HepG2 (cell line): ENCODE data around the gene CLEC16A. TPM values are rescaled to one million over a fixed set of nuclear protein-coding genes. Genes with fewer than 3 reads are reported as not detected.

Source experiments
- RARA ChIP-seq: IDR thresholded peaks from 2 replicates; pipeline ENCODE4 v1.6.1; 2016; ENCODE audit warnings: missing genetic modification reagents, missing compliant biosample characterization
- SAP130 ChIP-seq: IDR thresholded peaks from 2 replicates; pipeline ENCODE4 v1.6.1; 2016; ENCODE audit warnings: low read depth
- ZNF230 ChIP-seq: sonication (generic); formaldehyde crosslinking; IDR thresholded peaks from 2 replicates; pipeline ENCODE4 v1.4.0; 2020; ENCODE audit warnings: mild to moderate bottlenecking, missing genetic modification reagents
- ZNF329 ChIP-seq: sonication (generic); formaldehyde crosslinking; IDR thresholded peaks from 2 replicates; pipeline ENCODE4 v1.9.0; 2021; ENCODE audit warnings: low read depth, mild to moderate bottlenecking, missing genetic modification reagents
- ZNF484 ChIP-seq: sonication (generic); formaldehyde crosslinking; IDR thresholded peaks from 2 replicates; pipeline ENCODE4 v1.5.1; 2020; ENCODE audit warnings: mild to moderate bottlenecking, low read depth, missing genetic modification reagents, borderline replicate concordance
- polyA plus RNA-seq, 8 experiments: library from polyadenylated mRNA; depleted of rRNA in 3 of 8; stranded (reverse) in 7 of 8; unstranded in 1 of 8; fragments of >200 nt; fragmentation: Illumina TruSeq in 4 of 8; extraction: Trizol in 4 of 8; gene quantifications; 2 replicates each; pipeline versions ENCODE4 v1.2.1 to v1.2.3, GENCODE V29; 2011 to 2016; ENCODE audit warnings: low read depth in 4 of 8, missing spikeins in 1 of 8, mixed read lengths in 1 of 8; ENCODE audit not compliant: insufficient read depth in 1 of 8
- total RNA-seq, 5 experiments: library from RNA; depleted of rRNA; stranded (reverse); fragments of >200 nt; fragmentation: Illumina TruSeq; extraction: Trizol; gene quantifications; 2 replicates each; pipeline ENCODE4 v1.2.3, GENCODE V29; 2016; ENCODE audit warnings: low read depth in 1 of 5
- TF ChIP-seq, protein P1 (sequence below): sonication (generic); formaldehyde crosslinking; IDR thresholded peaks from 2 replicates; pipeline ENCODE4 v1.4.0; 2020; ENCODE audit warnings: missing genetic modification reagents, low read depth, mild to moderate bottlenecking, borderline replicate concordance
- TF ChIP-seq, protein P2 (sequence below): sonication (generic); formaldehyde crosslinking; IDR thresholded peaks from 2 replicates; pipeline ENCODE4 v1.5.1; 2020; ENCODE audit warnings: missing genetic modification reagents, mild to moderate bottlenecking, borderline replicate concordance
- TF ChIP-seq, protein P3 (sequence below): sonication (generic); formaldehyde crosslinking; IDR thresholded peaks from 2 replicates; pipeline ENCODE4 v1.4.0; 2020; ENCODE audit warnings: missing genetic modification reagents

The CLEC16A gene
- total and polyA plus RNA-seq, 2 of the 13 experiments (the other 11 are each of a cell fraction or from before 2014, with no cell fraction given), result 8.5 to 10.3 TPM

DNA sequence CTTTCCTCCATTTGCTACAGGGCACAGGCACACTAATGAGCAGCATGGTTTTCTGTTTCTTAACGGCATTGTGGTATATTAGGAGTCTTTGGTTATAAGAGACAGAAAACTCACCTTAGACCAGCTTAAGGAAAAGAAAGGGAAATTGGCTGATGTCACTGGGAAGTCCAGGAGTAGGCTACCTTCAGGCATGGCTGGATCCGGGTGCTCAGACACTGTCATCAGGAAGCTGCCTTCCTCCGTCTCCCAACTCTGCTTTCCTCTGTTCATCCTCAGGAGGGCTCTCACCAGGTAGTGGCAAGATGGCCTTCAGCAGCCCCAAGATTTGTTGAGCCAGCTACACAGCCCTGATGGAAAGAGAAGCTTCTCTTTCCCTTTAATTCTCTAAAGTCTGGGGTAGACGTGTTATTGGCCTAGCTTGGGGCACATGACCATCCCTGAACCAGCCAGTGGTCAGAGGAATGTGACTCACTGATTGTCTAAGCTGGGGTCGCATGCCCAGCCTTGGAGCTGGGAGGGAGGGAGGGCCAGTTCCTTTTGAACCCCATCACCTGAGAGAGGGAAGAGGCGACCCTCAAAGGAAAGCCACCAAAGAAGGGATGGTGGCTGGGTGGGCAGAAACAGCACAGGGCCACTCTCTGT lies 117.4 kb downstream of the CLEC16A start (continued):
- TF ChIP-seq, protein P1, sequence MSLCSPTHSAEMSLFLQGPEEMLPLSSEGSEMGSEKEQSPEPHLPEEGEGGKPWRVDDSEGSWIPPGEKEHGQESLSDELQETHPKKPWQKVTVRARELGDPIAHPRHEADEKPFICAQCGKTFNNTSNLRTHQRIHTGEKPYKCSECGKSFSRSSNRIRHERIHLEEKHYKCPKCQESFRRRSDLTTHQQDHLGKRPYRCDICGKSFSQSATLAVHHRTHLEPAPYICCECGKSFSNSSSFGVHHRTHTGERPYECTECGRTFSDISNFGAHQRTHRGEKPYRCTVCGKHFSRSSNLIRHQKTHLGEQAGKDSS (CRISPR knock-in tag), result no peak
- TF ChIP-seq ZNF230 (CRISPR knock-in tag) (no peak), RARA (CRISPR knock-in tag) (no peak), SAP130 (CRISPR knock-in tag) (no peak), ZNF484 (no peak), ZNF329 (CRISPR knock-in tag) (peak; percentile 98)
- TF ChIP-seq, protein P2, sequence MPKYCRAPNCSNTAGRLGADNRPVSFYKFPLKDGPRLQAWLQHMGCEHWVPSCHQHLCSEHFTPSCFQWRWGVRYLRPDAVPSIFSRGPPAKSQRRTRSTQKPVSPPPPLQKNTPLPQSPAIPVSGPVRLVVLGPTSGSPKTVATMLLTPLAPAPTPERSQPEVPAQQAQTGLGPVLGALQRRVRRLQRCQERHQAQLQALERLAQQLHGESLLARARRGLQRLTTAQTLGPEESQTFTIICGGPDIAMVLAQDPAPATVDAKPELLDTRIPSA (CRISPR knock-in tag), result no peak
- TF ChIP-seq, protein P3, sequence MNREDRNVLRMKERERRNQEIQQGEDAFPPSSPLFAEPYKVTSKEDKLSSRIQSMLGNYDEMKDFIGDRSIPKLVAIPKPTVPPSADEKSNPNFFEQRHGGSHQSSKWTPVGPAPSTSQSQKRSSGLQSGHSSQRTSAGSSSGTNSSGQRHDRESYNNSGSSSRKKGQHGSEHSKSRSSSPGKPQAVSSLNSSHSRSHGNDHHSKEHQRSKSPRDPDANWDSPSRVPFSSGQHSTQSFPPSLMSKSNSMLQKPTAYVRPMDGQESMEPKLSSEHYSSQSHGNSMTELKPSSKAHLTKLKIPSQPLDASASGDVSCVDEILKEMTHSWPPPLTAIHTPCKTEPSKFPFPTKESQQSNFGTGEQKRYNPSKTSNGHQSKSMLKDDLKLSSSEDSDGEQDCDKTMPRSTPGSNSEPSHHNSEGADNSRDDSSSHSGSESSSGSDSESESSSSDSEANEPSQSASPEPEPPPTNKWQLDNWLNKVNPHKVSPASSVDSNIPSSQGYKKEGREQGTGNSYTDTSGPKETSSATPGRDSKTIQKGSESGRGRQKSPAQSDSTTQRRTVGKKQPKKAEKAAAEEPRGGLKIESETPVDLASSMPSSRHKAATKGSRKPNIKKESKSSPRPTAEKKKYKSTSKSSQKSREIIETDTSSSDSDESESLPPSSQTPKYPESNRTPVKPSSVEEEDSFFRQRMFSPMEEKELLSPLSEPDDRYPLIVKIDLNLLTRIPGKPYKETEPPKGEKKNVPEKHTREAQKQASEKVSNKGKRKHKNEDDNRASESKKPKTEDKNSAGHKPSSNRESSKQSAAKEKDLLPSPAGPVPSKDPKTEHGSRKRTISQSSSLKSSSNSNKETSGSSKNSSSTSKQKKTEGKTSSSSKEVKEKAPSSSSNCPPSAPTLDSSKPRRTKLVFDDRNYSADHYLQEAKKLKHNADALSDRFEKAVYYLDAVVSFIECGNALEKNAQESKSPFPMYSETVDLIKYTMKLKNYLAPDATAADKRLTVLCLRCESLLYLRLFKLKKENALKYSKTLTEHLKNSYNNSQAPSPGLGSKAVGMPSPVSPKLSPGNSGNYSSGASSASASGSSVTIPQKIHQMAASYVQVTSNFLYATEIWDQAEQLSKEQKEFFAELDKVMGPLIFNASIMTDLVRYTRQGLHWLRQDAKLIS, result no peak
